EH (cell line): ENCODE measurements around the gene ASIC2.

Source experiments
- DNase-seq: peaks from one replicate; pipeline ENCODE4 v3.0.0-alpha.2; 2015; ENCODE audit warnings: low read depth

Gene ASIC2

GRCh38 chr17:33057564-33057963 lies 235.5 kb downstream of the ASIC2 start:
- DNase-seq: peak; percentile 15

DNA sequence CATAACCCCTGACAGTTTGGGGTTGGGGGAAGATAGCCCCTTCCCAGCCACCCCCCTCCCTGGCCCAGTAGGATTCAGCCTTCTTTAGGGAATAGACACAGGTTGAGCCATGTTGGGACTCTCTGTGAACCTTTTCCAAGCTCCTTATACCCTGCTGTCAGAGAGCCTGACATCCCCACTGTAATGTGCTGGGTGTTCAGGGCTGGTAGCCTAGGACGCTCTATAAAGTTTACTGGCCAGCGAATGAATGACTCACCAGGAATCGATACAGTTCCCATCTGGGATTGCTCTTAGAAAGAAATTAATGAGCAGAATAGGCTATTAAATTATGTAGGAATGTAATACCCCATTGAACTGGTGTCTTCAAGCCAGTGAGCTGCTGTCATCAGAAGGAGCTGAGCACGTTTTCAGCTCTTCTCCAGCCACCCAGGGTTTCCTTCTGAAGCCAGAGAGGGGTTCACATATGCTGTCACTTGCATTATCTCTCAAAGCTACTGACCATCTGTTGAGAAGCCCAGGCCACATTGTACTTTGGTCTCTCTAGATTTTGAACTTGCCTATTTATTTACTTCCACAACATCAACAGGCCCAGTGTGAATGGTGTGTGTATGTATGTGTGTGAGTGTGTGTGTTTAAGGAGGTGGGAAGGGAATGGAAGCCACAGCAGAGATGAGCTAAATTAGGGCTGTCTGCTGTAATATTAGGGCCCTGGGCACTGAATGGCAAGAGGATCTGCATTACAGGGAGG lies 236.5 kb downstream of the ASIC2 start:
- DNase-seq: peak; percentile 2

DNA sequence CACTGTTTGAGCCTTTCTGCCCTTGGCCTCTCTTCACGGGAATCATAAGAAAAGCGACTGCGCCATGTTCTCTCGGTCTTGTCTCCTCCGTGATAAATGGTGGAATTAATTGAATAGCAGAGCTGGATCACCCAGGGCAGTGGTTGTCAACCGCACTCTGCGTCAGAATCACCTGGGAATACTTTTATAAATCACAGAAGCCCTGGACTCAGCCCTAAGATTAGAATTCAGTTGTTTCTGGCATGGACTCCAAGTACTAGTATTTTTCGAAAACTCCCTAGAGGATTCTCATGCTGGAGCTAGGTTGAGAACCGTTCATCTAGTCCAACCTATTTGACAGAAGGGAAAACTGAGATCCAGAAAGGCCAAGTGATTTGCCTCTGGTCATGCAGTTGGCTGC lies 237.3 kb downstream of the ASIC2 start:
- DNase-seq: no peak

DNA sequence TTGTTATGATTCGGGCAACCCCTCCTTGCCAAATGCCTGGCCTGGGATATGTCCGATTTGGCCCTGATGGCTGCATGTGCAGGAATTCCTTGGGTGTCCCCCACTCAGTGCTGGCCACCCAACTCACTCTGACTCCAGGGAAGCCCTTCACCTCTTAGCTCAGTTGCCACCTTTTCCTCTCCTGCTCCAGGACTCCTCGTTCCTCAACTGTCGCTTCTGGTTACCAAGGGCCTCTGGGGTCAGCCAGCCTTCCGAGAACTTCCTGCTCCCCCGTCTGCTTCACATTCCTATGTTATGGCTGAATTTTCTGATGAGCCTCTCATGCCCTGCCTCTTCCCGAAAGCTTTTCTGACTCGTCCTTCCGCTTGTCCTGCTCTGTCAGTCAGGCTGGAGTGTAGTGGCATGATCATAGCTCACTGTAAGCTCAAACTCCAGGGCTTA lies 237.9 kb downstream of the ASIC2 start:
- peak; percentile 30 for DNase-seq

GRCh38 chr17:33054412-33054811 lies 238.7 kb downstream of the ASIC2 start:
- DNase-seq: no peak

DNA sequence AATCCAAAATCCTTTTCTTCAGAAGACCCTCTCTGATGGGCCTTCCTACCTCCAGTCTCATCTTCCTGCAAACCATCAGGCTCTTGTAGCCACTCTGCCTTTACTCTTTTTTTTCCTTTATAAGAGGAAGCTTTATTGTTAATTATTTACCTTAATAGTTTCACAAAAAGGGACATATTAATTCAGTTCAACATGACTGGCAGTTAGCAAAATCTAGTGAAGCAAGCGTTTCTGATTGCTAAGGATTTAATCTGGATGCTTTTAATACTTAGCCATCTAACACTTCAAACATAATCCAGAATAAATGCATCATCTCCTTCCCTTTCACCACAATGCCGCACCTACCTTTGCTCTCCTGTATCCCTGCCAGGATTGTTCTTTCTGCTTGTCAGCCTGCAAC lies 239.4 kb downstream of the ASIC2 start:
- no peak for DNase-seq

- peak; percentile 17 for DNase-seq
These were observed 240.2 kb downstream of the ASIC2 start for GRCh38 chr17:33052856-33053255.

- DNase-seq: no peak
These were observed 242.4 kb downstream of the ASIC2 start for GRCh38 chr17:33050611-33051140.

- peak; percentile 56 for DNase-seq
These were observed 243.2 kb downstream of the ASIC2 start for GRCh38 chr17:33049781-33050414.

GRCh38 chr17:33046361-33047255 lies 246.5 kb downstream of the ASIC2 start:
- DNase-seq: no peak

- no peak for DNase-seq
These were observed 247.9 kb downstream of the ASIC2 start for GRCh38 chr17:33045216-33045615.

DNA sequence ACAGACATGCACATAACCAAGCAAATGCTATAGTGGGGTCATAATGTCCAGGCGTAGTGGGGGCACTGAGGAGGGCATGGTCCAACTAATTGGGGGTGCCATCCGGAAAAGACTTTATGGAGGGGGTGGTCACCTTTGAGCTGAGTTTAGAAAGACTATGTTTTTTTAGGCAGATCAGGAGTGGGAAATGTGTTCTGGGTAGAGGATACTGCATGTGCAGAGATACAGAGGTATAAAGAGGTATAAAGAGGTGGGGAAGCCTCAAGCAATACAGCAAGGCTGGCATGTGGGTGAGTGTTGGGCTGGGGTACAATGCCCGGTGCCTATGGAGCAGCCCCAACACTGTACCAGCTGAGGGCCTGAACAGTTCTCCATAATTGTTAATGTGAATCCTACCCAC lies 248.3 kb downstream of the ASIC2 start:
- no peak for DNase-seq

GRCh38 chr17:33040461-33040860 lies 252.6 kb downstream of the ASIC2 start:
- no peak for DNase-seq

DNA sequence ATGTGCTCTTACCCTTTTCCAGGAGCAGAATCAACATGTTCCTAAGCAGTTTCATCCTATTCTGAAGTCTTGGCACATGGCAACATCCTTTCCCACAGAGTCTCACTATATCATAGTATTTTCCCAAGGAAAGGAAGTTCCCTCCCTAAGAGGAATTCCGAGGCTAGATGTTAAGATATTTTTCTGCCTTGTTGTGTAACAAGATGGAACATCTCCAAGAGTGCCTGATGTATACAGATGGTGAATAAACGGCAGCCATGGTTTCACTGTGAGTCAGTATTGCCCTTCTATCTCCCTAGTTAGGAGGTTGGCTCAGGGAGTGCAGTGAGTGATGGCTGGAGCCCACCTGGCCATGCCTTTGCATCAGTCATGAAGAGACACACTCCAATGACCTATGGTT lies 253.2 kb downstream of the ASIC2 start:
- peak; percentile 89 for DNase-seq

DNA sequence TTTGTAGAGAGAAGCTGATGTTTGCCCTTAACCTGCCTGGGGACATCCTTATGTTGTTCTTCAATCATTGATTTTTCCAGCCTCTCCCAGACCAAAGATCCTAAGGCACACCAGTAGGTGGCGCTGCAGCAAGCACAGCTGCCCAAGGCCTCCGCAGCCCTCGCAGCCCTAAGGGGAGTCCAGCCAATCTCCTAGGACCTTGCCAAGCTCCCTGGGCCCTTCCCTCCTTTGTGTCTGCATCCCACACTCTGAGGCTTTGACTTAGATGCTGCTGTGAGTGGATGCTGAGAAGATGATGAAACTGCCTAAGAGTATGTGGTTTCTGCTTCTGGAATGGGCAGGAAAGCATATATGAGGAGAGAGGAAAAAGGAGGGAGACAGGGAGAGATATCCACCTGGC lies 254.4 kb downstream of the ASIC2 start:
- DNase-seq: peak; percentile 38

DNA sequence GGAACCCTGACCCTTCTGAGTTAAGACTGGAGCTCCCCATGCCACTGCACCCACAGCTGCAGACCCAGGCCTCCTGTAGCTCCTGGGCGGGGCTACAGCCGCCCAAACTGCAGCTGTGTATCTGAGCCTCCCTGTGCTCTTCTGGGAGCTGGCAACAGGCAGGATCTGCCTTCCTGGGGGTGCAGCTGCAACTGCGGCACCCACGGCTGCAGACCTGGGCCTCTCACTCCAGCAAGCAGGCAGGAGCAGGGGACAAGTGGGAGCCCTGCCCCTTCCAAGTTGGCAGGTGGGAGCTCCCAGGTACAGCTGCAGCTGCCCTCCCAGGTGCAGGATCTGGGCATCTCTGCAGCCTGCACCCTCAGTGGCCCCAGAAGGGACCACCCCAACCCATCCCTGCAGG lies 259.9 kb downstream of the ASIC2 start:
- no peak for DNase-seq

- no peak for DNase-seq
These were observed 264.3 kb downstream of the ASIC2 start for GRCh38 chr17:33028778-33029177.

GRCh38 chr17:33028061-33028460 lies 265.0 kb downstream of the ASIC2 start:
- no peak for DNase-seq

DNA sequence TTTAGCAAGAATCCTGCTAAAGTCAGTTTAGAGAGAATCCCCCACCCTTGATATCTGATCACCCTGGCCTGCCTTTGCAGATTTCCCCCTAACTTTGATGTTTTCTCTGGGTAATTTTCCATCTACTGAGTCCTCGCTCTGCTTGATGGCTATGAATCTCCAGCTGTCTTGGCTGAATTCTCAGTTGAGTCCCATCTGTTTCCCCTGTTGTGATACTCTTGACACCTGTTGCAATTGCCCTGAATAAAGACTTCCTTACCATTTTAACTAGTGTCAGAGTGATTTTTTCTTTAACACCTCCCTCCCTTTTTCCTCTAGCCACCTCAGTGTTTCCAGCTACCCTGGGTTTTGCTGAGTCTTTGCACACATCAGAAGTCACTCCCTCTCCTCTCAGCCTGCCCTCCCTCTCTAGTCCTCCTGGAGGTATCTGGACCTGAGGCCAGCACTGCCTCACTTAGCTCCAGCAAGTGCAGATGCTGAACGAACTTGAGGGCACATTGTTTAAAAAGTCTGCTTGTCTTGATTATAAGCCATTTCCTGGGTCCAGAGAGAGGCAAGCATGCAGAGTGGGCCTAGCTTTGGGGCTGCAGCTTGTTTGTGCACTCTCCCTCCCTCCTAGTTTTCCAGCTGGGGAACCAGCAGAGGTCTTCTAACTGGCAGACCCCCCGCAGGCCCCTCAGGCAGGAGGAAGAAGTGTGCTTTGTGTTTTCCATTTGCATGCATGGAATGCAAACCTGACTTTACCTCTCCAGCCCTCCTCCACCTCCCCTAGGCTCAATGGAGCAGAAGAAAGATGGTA lies 268.2 kb downstream of the ASIC2 start:
- no peak for DNase-seq

DNA sequence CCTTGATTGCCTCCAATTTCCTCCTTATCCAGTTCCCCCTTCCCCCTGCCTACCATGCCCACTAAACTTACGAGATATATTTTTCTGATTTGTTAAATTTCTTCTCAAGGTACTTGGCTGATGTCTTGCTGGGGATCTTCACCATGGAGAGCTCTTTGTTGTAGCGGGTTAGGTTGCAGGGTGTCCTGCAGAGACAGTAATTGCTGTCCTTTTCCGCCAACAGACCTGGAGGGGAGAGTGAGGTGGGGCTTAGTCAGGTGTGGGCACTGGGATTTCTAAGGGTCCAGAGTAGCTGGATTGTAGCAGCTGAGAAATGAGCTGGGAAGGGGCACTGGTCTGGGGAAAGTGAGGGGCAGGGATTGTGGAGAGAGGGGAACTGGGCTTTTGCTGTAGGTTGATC lies 269.3 kb downstream of the ASIC2 start:
- no peak for DNase-seq

- no peak for DNase-seq
These were observed 271.2 kb downstream of the ASIC2 start for GRCh38 chr17:33021731-33022408.
